ENCODE measurements around the gene SALL4.

Gene SALL4

GRCh38 chr20:51752343-51752951 lies 49.9 kb downstream of the SALL4 start:
- Histone ChIP-seq H3K4me2 (ENCODE audit: low read depth, low read length, poor library complexity, severe bottlenecking) (no peak overlapping the region), H2AFZ (ENCODE audit: low read depth, low read length, severe bottlenecking) (no peak overlapping the region), H3F3A (ENCODE audit: insufficient read depth) (no peaks in the 10 kb centered on the region), H3K9ac (ENCODE audit: low read length) (no peak overlapping the region), H4K20me1 (ENCODE audit: low read depth, low read length) (no peaks in the 10 kb centered on the region), H3K27me3 (ENCODE audit: low read length) (no peaks in the 10 kb centered on the region), H3K4me3 (ENCODE audit: insufficient read depth, low read length, poor library complexity, severe bottlenecking) (no peak overlapping the region), H3K27ac (ENCODE audit: low read depth, low read length) (no peak overlapping the region), H3K9me3 (ENCODE audit: insufficient read depth, low read length) (no peaks in the 10 kb centered on the region), H3K9me2 (replicated peaks; ENCODE audit: insufficient read depth, low read length) (no peaks in the 10 kb centered on the region), H3K36me3 (ENCODE audit: low read length) (no peaks in the 10 kb centered on the region), H3K79me2 (ENCODE audit: insufficient read depth, low read length) (no peaks in the 10 kb centered on the region)
- TF ChIP-seq EZH2phosphoT487 (conservative IDR thresholded peaks at IDR 0.05; ENCODE audit: low read length) (no peak), CTCF (IDR thresholded peaks at IDR 0.05; ENCODE audit: insufficient read depth, low read length, poor library complexity, severe bottlenecking) (no peak)

GRCh38 chr20:51750770-51751388 lies 51.4 kb downstream of the SALL4 start:
- no peaks in the 10 kb centered on the region for H3K36me3 ChIP-seq (ENCODE audit: low read length)
- H3F3A ChIP-seq (ENCODE audit: insufficient read depth) = no peaks in the 10 kb centered on the region
- no peak overlapping the region for H3K4me2 ChIP-seq (ENCODE audit: low read depth, low read length, poor library complexity, severe bottlenecking)
- no peak overlapping the region for H3K27ac ChIP-seq (ENCODE audit: low read depth, low read length)
- H3K27me3 ChIP-seq (ENCODE audit: low read length) = no peaks in the 10 kb centered on the region
- H2AFZ ChIP-seq (ENCODE audit: low read depth, low read length, severe bottlenecking) = no peak overlapping the region
- H3K9me2 ChIP-seq (replicated peaks; ENCODE audit: insufficient read depth, low read length) = no peaks in the 10 kb centered on the region
- H3K9me3 ChIP-seq (ENCODE audit: insufficient read depth, low read length) = no peaks in the 10 kb centered on the region
- H3K4me3 ChIP-seq (ENCODE audit: insufficient read depth, low read length, poor library complexity, severe bottlenecking) = no peak overlapping the region
- no peak for TF ChIP-seq EZH2phosphoT487 (conservative IDR thresholded peaks at IDR 0.05; ENCODE audit: low read length)
- no peak for TF ChIP-seq CTCF (IDR thresholded peaks at IDR 0.05; ENCODE audit: insufficient read depth, low read length, poor library complexity, severe bottlenecking)
- H3K79me2 ChIP-seq (ENCODE audit: insufficient read depth, low read length) = no peaks in the 10 kb centered on the region
- H3K9ac ChIP-seq (ENCODE audit: low read length) = no peak overlapping the region
- no peaks in the 10 kb centered on the region for H4K20me1 ChIP-seq (ENCODE audit: low read depth, low read length)

- Histone ChIP-seq H3K9me3 (ENCODE audit: insufficient read depth, low read length) (no peaks in the 10 kb centered on the region), H2AFZ (ENCODE audit: low read depth, low read length, severe bottlenecking) (no peak overlapping the region), H3K4me3 (ENCODE audit: insufficient read depth, low read length, poor library complexity, severe bottlenecking) (no peak overlapping the region), H3K9ac (ENCODE audit: low read length) (no peak overlapping the region), H4K20me1 (ENCODE audit: low read depth, low read length) (no peaks in the 10 kb centered on the region), H3F3A (ENCODE audit: insufficient read depth) (no peaks in the 10 kb centered on the region), H3K9me2 (replicated peaks; ENCODE audit: insufficient read depth, low read length) (no peaks in the 10 kb centered on the region), H3K27me3 (ENCODE audit: low read length) (no peaks in the 10 kb centered on the region), H3K79me2 (ENCODE audit: insufficient read depth, low read length) (no peaks in the 10 kb centered on the region), H3K36me3 (ENCODE audit: low read length) (no peaks in the 10 kb centered on the region), H3K27ac (ENCODE audit: low read depth, low read length) (no peak overlapping the region), H3K4me2 (ENCODE audit: low read depth, low read length, poor library complexity, severe bottlenecking) (no peak overlapping the region)
- TF ChIP-seq CTCF (IDR thresholded peaks at IDR 0.05; ENCODE audit: insufficient read depth, low read length, poor library complexity, severe bottlenecking) (no peak), EZH2phosphoT487 (conservative IDR thresholded peaks at IDR 0.05; ENCODE audit: low read length) (no peak)
Observed at GRCh38 chr20:51750037-51750769, 52.1 kb downstream of the SALL4 start.
